KG1 (cell line): ENCODE results near the gene ATAD1.
"Not testable (repeated sequence)": the region's sequence is repeated elsewhere in the genome, so short reads cannot be mapped to it uniquely, and the experiment has no call there.

Source experiments
- DNase-seq: peaks from one replicate; lab custom pipeline; 2025; lab: John Stamatoyannopoulos, UW

Gene ATAD1

DNA sequence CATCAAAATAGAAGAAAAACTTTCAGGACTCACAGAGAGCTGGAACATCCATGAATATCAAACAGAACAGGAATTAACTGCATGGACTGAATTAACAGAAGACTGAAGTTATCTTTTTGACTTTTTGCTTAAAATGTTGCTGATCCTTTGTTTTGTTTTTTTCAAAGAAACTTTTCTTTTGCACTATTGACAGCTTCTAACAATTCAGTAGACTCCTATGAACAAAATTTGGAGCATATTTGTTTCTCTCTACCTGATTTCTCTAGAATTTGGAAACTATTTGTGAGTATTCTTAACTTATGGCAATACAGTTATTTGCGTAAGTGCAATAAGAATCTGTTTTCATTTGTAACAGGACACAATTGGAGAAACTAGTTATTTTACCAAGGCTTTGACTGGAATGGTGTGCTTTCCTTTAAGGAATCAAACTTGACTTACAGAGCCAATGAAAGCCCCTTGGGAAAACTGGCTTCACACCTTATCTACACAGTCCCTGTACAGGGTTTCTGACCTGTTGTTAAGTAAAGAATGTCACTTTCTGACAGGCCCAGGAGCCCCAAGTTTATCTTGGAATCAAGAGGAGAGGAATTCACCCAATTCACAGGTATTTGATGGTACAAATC is 16.1 kb downstream of the ATAD1 start:
- not testable (repeated sequence) for DNase-seq

- DNase-seq, result no peak
Measured at GRCh38 chr10:87799860-87800259, 18.2 kb downstream of the ATAD1 start.

DNA sequence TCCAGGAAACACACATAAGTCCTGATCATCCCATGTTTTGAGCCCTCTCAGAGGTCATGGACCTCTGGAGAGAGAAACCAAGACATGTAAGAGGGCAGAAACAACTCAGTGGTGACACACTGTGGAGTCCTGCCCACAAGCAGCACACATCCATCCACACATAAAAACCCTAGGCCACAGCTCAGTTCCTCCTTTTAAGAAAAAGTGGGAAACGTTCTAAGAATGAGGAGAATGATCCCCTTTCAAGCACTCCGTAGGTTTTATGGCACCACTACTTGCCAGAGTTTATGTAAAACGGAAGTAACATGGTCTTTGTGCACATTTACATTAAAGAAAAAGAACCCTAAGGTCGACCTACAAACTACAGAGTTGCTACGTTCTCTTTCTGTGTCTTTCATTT is 19.9 kb downstream of the ATAD1 start:
- no peak for DNase-seq

DNA sequence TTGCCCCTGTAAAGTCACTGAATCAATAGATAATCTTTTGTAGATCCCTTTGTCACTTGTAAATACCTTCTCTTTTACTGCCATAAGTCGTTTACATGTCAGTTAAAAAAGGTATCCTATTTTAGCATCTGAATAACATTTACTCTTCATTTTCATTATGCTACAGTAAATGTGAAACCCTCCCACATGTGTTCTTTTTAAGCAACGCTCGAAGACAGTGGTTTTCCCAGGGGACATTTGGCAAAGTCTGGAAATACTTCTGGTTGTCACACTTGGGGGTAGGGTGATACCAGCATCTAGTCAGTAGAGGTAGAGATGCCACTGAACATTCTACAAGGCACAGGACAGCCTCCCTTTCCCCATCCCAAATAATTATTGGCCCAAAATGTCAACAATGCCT is 23.7 kb downstream of the ATAD1 start:
- no peak for DNase-seq

DNA sequence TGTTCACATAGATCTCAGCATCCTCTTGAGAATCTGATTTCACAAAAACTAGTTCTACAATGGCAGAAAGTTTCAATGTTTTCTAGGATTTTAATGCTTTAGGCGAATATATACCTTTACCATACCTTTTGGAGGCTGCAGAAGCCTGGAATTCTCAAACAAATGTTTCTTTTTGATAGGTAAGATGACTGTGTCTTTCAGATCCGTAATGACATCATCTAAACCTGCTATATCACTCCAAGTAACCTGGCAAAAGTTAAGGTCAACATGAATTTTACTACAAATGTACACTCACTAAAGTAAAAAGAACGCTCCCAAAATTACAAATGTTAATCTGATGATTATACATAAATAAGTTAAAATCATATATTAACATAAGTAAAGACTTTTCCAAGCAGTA is 27.8 kb downstream of the ATAD1 start:
- DNase-seq, result no peak

GRCh38 chr10:87786421-87786820 is 31.6 kb downstream of the ATAD1 start:
- no peak for DNase-seq

- DNase-seq, result no peak
Measured at GRCh38 chr10:87782721-87783120, 35.3 kb downstream of the ATAD1 start.

DNA sequence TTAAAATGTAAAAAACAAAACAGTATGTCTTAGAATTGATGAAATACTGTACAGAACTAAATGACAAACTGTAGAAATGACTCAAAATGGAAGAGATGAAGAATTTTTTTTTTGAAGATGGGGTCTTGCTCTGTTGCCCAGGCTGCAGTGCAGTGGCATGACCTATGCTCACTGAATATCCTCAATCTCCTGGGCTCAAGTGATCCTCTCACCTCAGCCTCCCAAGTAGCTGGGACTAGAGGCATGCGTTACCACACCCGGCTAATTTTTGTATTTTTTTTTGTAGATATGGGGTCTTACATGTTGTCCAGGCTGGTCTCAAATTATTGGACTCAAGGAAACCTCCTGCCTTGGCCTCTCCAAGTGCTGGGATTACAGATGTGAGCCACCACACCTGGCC is 36.5 kb downstream of the ATAD1 start:
- no peak for DNase-seq

GRCh38 chr10:87776328-87776727 is 41.7 kb downstream of the ATAD1 start:
- no peak for DNase-seq

GRCh38 chr10:87775766-87776165 is 42.3 kb downstream of the ATAD1 start:
- no peak for DNase-seq

GRCh38 chr10:87771871-87772500 is 46.0 kb downstream of the ATAD1 start:
- peak; percentile 15 for DNase-seq

DNA sequence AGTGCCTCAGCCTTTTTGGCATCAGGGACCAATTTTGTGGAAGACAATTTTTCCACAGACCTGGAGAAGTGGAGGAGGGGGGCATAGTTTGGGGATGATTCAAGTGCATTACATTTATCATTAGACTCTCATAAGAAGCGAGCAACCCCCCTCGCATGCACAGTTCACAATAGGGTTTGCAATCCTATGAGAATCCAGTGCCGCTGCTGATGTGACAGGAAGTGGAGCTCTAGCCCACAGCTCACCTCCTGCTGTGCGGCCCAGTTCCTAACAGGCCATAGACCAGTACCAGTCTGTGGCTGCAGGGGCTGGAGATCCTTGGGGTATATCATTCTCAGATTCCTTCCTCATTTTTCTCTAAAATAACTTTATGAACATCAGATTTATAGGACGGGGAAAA is 50.8 kb downstream of the ATAD1 start:
- no peak for DNase-seq

DNA sequence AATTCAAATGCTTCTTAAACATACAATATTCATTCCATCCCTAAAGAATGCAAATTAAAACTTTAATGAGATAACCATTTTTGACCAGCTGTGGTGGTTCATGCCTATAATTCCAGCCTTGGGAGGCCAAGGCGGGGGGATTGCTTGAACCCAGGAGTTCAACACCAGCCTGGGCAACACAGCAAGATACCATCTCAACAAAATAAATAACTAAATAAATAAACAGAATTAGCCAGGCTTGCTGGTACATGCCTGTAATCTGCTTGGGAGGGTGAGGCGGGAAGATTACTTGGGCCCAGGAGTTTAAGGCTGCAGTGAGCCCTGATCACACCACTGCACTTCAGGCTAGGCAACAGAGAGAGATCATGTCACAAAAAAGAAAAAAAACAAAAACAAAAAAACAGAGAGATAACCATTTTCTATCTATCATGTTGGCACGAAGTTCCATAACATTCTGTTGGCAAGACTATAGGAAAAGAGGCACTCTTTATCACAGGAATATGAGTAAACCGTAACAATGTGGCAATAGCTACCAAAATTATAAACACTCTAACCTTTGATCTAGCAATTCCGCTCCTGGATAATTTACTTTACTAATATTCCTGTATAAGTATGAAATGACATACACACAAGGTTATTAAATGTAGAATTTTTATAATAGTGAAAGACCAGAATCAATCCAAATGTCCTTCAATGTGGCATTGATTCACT is 52.2 kb downstream of the ATAD1 start:
- DNase-seq, result no peak

GRCh38 chr10:87764072-87764934 is 53.7 kb downstream of the ATAD1 start:
- DNase-seq, result no peak

DNA sequence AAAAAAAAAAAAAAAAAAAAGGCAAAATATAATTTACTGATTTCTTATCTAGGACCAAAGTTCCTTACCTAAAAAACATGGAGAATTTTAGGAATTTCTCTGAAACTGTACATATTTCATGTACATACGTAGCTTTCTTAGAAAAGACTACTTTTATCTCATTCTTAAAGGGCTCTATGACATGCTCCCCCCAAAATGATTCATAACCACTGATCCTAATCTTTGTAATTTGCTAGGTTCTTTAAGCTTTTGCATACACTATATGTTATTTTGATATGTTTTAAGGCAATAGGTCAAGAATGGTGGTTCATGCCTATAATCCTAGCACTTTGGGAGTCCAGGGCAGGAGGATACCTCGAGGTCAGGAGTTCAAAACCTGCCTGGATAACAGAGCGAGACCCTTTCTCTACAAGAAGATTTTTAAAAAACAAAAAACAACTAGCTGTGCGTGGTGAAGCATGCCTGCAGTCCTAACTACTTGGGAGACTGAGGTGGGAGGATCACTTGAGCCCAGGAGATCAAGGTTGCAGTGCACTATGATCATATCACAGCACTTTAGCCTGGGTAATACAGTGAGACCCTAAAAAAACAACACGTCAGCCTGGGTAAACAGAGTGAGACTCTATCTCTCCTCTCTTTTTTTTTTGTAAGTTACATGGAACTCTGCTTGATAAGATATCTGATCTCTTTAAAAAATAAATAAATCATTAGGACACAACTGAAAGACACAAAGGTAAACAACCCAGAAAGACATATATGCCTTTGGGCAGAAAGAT is 54.8 kb downstream of the ATAD1 start:
- no peak for DNase-seq

GRCh38 chr10:87761892-87762291 is 56.1 kb downstream of the ATAD1 start:
- no peak for DNase-seq

GRCh38 chr10:87761153-87761552 is 56.9 kb downstream of the ATAD1 start:
- DNase-seq, result no peak

DNA sequence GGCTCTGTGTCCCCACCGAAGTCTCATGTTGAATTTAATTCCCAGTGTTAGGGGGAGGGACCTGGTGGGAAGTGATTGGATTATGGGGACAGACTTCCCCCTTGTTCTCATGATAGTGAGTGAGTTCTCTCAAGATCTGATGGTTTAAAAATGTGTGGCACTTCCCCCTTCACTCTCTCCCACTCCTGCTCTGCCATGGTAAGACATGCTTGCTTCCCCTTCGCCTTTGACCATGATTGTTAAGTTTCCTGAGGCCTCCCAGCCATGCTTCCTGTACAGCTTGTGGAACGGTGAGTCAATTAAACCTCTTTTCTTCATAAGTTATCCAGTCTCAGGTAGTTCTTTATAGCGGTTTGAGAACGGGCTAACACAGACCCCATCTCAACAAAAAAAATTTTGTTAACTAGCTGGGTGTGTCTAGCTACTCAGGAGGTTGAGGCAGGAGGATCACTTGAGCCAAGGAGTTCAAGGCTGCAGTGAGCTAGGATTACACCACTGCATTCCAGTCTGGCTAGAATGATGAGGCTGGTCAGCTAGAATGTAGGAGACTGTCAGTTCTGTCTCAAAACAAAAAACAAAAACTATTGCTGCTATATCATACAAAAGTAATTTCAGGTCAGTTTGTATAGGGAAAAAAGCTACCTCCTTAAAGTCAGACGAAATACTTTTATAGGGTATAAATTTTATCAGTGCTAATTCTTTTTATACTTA is 57.7 kb downstream of the ATAD1 start:
- DNase-seq, result no peak

DNA sequence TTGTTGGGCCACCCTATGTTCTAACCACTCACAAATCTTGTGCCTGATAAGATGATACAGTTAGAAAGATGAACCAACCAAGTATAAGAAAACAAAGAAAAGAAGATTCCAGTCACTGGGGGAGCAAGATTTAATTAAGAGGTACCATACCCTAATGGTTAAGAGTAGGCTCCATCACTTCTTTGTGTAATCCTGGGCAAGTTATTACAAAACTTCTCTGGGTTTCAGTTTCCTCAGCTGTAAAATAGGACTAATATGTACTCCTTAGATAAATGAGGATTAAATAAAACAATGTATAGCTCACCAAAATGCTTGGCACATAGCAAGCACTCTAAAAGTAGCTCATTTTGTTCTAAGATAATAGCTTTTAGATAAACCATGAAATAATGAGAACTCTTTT is 58.5 kb downstream of the ATAD1 start:
- DNase-seq, result no peak

DNA sequence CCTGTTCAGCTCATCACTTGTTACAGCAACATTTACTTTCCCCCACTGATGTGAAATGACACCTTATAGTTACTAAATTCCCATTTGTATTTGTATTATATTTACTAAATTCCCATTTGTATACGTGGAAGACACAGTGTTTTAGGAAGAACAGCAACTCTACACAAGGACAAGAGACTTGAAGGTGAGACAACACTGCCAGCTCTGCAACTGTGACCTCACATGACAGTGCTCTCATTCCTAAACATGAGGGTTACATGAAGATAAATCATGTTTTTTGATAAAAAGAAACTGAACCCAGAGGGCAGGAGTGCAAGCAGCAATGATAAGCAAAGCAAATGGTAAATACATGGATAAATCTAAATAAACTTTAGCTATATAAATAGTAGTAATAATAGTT is 60.3 kb downstream of the ATAD1 start:
- DNase-seq, result no peak
